Measurements from ENCODE around the gene AQP12A.
"Not testable (repeated sequence)": the region's sequence is repeated elsewhere in the genome, so short reads cannot be mapped to it uniquely, and the experiment has no call there.

DNA sequence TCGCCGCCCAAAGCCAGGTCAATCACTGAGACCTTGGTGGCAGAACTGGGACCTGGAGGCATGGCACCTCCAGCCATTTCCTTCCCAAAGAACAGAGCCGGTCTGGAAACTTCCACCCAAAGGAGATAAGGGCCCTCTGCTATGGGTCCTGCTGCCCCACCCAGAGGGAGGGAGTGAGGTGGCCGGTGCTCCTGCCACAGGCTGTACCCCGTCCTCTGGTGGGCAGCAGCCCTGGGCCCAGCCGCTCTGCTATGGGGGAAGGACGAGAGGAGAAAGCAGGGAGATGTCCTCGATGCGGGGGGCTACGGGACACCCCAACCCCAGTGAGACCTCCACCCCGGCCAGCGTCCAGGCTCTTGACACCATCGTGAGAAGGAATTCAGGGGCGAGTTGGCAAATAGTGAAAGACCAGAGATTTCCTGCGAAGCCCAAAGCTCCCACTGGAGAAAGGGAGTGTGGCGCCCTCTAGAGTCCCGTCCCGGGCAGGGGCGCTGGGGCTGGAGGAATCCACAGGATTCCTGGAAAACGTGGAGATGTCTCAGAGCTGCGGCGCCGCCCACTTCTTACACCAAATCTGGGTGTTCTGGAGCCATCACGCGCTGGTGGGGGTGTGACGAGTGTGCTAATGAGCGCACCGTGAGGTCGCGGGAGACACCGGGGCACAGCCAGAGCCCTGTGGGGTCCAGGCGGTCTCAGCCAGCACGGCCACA, 7.3 kb downstream of the AQP12A start:
- TF ChIP-seq, protein P1, sequence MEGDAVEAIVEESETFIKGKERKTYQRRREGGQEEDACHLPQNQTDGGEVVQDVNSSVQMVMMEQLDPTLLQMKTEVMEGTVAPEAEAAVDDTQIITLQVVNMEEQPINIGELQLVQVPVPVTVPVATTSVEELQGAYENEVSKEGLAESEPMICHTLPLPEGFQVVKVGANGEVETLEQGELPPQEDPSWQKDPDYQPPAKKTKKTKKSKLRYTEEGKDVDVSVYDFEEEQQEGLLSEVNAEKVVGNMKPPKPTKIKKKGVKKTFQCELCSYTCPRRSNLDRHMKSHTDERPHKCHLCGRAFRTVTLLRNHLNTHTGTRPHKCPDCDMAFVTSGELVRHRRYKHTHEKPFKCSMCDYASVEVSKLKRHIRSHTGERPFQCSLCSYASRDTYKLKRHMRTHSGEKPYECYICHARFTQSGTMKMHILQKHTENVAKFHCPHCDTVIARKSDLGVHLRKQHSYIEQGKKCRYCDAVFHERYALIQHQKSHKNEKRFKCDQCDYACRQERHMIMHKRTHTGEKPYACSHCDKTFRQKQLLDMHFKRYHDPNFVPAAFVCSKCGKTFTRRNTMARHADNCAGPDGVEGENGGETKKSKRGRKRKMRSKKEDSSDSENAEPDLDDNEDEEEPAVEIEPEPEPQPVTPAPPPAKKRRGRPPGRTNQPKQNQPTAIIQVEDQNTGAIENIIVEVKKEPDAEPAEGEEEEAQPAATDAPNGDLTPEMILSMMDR (IDR thresholded peaks at IDR 0.05) = not testable (repeated sequence)
- TF ChIP-seq POLR2A, POLR2AphosphoS5, EP300 (IDR thresholded peaks at IDR 0.05): not testable (repeated sequence)

Data from stomach (tissue), 4 donors.